ENCODE data around the gene STUM.

The STUM gene

DNA sequence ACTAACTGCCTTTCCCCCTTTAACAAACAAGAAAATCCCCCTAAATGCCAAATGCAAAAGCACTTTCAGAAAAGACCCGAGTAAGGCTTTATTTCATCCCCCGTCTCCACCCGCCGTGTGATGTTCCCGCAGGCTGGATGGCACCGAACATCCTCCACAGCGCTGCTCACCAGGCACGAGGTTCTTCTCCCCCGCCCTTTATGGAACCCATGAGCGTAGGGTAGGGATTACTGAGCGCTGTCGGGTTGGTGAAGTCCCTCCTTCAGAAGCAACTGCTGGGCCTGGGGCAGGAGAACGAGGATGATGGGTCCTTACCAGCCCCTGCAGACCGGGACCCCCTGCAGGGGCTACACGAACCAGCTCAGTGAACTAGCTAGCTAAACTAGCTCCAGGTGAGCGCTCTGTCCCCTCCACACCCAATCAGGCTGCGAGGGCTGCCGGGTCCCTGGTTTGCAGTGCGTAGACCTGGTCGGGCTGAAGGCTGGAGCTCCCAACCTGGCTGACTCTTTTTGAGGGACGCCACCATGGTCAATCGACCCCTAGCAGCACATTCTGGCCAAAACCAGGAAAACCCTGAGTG is 110.1 kb downstream of the STUM start:
- WGBS, 2 donors (ENCODE audit: extremely low coverage in 2 of 2, insufficient read length in 2 of 2, insufficient replicate concordance in 1 of 2): no CpG with 5 or more reads among the region's 22 CpGs
- Histone ChIP-seq H2AFZ (ENCODE audit: low read length) (no peak overlapping the region), H4K8ac (ENCODE audit: low read depth, low read length) (no peak overlapping the region), H4K91ac (ENCODE audit: low read depth, low read length, poor library complexity) (peak overlapping the region; percentile 32), H3K27ac (replicated peaks; ENCODE audit: low read length) (no peak overlapping the region), H2BK15ac (ENCODE audit: low read length) (peak overlapping the region; percentile 90), H3K4me1 (ENCODE audit: control insufficient read depth in 2 of 2, insufficient read depth in 1 of 2, low read depth in 1 of 2, low read length in 2 of 2) (peaks cover 64 to 68% of the 10 kb centered on the region in 2 donors), H2BK12ac (ENCODE audit: low read length) (peak overlapping the region; percentile 59), H3K27me3 (ENCODE audit: control insufficient read depth in 3 of 3, insufficient read depth in 3 of 3, low read depth in 1 of 3, low read length in 3 of 3) (no peaks in the 10 kb centered on the region), H3K14ac (ENCODE audit: low read length) (no peak overlapping the region), H3K4ac (ENCODE audit: low read length) (peak overlapping the region; percentile 15), H2BK120ac (ENCODE audit: low read depth, low read length) (peak overlapping the region; percentile 76), H3K79me1 (ENCODE audit: low read depth, low read length) (no peaks in the 10 kb centered on the region), H3K23ac (ENCODE audit: low read depth, low read length, poor library complexity) (no peak overlapping the region), H3K4me3 (ENCODE audit: low read length in 2 of 2) (no peak overlapping the region), H3K36me3 (replicated peaks in 1 of 2; ENCODE audit: control insufficient read depth in 2 of 2, insufficient read depth in 2 of 2, low read length in 2 of 2) (no peaks in the 10 kb centered on the region), H2AK5ac (ENCODE audit: low read depth, low read length) (peak overlapping the region; percentile 93), H3K4me2 (ENCODE audit: insufficient read depth, low read length, poor library complexity, severe bottlenecking) (no peak overlapping the region), H3K18ac (ENCODE audit: low read length) (peak overlapping the region; percentile 90), H3K9ac (ENCODE audit: low read depth, low read length, poor library complexity) (no peak overlapping the region), H2BK5ac (ENCODE audit: low read length) (peak overlapping the region; percentile 4), H3K9me3 (replicated peaks in 1 of 2; ENCODE audit: control insufficient read depth in 2 of 2, insufficient read depth in 1 of 2, low read depth in 1 of 2, low read length in 2 of 2) (no peaks in the 10 kb centered on the region)
- no peak for DNase-seq (ENCODE audit: low spot score)

All from neuronal stem cell (in vitro differentiated cells).